Left lung (tissue), 10 donors: Measurements from ENCODE around the gene KRTAP10-7. TPM values are rescaled to one million over a fixed set of nuclear protein-coding genes. Genes with fewer than 3 reads are reported as not detected.
"Not testable (repeated sequence)": the region's sequence is repeated elsewhere in the genome, so short reads cannot be mapped to it uniquely, and the experiment has no call there.

Experiments used
- ATAC-seq: fragments of 200-7000 bp; cut with Tn5 transposase; one replicate; pipeline ENCODE4 v1.9.1; 2020; ENCODE audit warnings: moderate library complexity
- DNase-seq, 4 donors: peaks; one replicate each; pipeline ENCODE4 v3.0.0-alpha.2; 2013 to 2020
- H3K27ac ChIP-seq, 2 donors: fragments of 200-600 bp; sonication (generic) in 1 of 2; one replicate each; pipeline versions ENCODE4 v1.5.0 to v1.8.0; 2020 to 2021
- H3K27me3 ChIP-seq, 2 donors: fragments of 200-600 bp; sonication (generic) in 1 of 2; one replicate each; pipeline versions ENCODE4 v1.5.0 to v1.8.0; 2020 to 2021
- H3K36me3 ChIP-seq, 2 donors: fragments of 200-600 bp; sonication (generic) in 1 of 2; one replicate each; pipeline versions ENCODE4 v1.5.0 to v1.8.0; 2020 to 2021
- H3K4me1 ChIP-seq, 2 donors: fragments of 200-600 bp; one replicate each; pipeline ENCODE4 v1.8.0; 2021
- H3K4me3 ChIP-seq, 2 donors: fragments of 200-600 bp; sonication (generic) in 1 of 2; one replicate each; pipeline versions ENCODE4 v1.5.0 to v1.8.0; 2020 to 2021; ENCODE audit warnings: mild to moderate bottlenecking in 1 of 2
- H3K9me3 ChIP-seq, 2 donors: fragments of 200-600 bp; sonication (generic) in 1 of 2; one replicate each; pipeline versions ENCODE4 v1.5.0 to v1.8.0; 2020 to 2021
- CTCF ChIP-seq, 2 donors: fragments of 200-600 bp; sonication (generic) in 1 of 2; IDR thresholded peaks; one replicate each; pipeline versions ENCODE4 v1.5.0 to v1.8.0; 2021; ENCODE audit warnings: antibody characterized with exemption in 2 of 2
- intact Hi-C, 2 donors: fragments of 100-400 bp; cut with DNase I; formaldehyde crosslinking; loops; one replicate each; pipeline versions ENCODE4 v1.11.2 to v1.14.2; 2022
- polyA plus RNA-seq, 6 donors: library from polyadenylated mRNA; unstranded; fragments of 120-200 nt; gene quantifications; one replicate each; pipeline ENCODE4 v1.2.1, GENCODE V29; 2013; ENCODE audit not compliant: insufficient read length in 6 of 6
- total RNA-seq, 2 donors: library from RNA; stranded (reverse); fragmentation: NEBNext Ultra II Directional; extraction: Animal tissue kit (Norgen Biotek cat#: 25700); gene quantifications; one replicate each; pipeline ENCODE4 v1.2.1, GENCODE V29; 2021
- donor health status: DM: no; HTN: yes; CAD: no.
- donor health status: DM: no; HTN: no; CAD: no.

KRTAP10-7 gene
- total and polyA plus RNA-seq, 8 donors: not detected

DNA sequence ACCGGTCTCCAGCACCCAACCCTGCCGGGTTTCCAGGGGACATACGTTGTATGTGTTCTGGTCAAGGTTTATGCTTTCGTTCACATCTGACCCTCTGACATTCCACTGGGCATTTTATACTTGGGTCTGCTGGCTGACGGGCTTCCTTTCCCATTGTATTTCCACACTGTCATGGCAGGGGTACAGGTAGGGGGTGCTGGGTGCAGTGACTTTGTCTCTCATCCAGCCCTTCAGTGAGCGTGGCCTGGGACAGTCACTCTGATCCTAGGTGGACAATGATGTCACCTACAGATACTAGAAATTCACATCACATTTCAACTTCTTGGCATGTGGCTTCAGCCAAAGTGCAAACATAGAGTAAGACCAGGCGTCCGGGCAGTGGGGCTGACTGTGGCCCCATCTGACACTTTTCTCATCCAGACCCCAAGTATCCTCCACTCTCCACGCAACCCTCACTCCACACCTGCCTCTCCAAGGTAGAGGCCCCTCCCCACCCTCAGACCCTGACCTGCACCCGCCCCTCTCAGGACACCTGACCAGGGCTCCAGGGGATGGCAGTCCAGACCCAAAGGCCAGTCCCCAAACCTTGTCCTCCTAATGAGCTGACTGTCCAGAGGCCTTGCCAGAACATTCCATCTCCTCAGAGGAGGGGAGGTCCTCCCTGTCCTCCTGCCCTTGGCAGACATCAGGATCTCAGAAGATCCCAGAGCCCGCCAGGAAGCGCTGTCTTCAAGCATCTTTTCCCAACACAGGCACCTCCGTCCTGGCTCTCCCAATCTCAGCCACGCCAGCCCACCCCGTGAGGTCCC, 36.0 kb downstream of the KRTAP10-7 start:
- H3K4me3 ChIP-seq: no peak overlapping the region
- intact Hi-C loops: no loop called here
- ATAC-seq (no peak), DNase-seq (peak in 1 of 4 donors; percentile 39)
- TF ChIP-seq CTCF (IDR thresholded peaks at IDR 0.05): no peak
- no peak overlapping the region for H3K27ac ChIP-seq
- H3K36me3 ChIP-seq: no peaks in the 10 kb centered on the region
- no peaks in the 10 kb centered on the region for H3K4me1 ChIP-seq
- H3K9me3 ChIP-seq: peaks cover 0 to 24% of the 10 kb centered on the region in 2 donors
- H3K27me3 ChIP-seq: peaks cover 0 to 28% of the 10 kb centered on the region in 2 donors

DNA sequence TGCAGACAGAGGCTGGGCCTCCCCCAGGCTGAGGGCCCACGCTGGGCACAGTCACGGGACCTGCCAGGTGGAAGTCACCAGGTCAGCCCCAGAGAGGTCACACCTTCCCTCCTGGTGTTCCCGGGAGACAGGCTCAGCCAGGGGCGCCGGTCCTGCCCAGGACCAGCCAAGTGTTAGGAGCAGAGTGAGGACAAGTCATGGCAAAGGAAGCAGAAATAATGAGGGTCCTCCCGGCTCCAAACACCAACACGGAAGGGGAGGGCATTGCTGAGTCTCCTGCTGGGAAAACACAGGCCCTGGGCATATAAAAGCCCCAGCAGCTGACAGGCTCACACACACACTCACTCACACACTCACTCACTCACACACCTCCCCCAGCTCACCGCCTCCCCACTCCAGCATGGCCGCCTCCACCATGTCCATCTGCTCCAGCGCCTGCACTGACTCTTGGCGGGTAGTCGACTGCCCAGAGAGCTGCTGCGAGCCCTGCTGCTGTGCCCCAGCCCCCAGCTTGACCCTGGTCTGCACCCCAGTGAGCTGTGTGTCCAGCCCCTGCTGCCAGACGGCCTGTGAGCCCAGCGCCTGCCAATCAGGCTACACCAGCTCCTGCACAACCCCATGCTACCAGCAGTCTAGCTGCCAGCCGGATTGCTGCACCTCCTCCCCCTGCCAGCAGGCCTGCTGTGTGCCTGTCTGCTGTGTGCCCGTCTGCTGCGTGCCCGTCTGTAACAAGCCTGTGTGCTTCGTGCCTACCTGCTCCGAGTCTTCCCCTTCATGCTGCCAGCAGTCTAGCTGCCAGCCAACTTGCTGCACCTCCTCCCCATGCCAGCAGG, 36.8 kb downstream of the KRTAP10-7 start, which contains the start of gene KRTAP10-10:
Gene KRTAP10-10, plus strand, starts transcription at position 339 of the 833 bp plus-strand sequence. Its CDS starts 62 bp downstream, at position 401.
- Histone ChIP-seq H3K4me3 (no peak within 1 kb of the TSS), H3K4me1 (no peaks in the 10 kb centered on the region), H3K27ac (no peak within 1 kb of the TSS), H3K9me3 (peaks cover 0 to 15% of the 10 kb centered on the region in 2 donors), H3K27me3 (peaks cover 0 to 28% of the 10 kb centered on the region in 2 donors), H3K36me3 (no peaks in the 10 kb centered on the region)
- intact Hi-C loops: no loop called here
- TF ChIP-seq CTCF (IDR thresholded peaks at IDR 0.05): no peak
- ATAC-seq (no peak), DNase-seq (peak in 1 of 4 donors; percentile 63)

DNA sequence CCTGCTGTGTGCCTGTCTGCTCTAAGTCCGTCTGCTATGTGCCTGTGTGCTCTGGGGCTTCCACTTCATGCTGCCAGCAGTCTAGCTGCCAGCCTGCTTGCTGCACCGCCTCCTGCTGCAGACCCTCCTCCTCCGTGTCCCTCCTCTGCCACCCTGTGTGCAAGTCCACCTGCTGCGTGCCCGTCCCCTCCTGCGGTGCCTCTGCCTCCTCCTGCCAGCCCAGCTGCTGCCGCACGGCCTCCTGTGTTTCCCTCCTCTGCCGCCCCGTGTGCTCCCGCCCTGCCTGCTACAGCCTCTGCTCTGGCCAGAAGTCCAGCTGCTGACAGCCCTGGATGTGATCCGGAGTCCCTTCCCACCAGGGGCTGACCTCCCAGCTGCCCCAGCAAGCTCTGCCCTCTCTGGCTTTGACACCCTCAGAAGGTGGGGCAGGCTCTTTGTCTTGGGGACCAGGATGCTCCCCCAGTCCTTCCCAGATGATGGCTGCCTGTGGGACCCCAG, 37.5 kb downstream of the KRTAP10-7 start:
- H3K27me3 ChIP-seq: peaks cover 0 to 28% of the 10 kb centered on the region in 2 donors
- DNase-seq: peak in 1 of 4 donors; percentile 53
- intact Hi-C loops, ATAC-seq, H3K27ac ChIP-seq, H3K4me1 ChIP-seq, H3K9me3 ChIP-seq, H3K36me3 ChIP-seq, H3K4me3 ChIP-seq: not testable (repeated sequence)

GRCh38 chr21:44638506-44639330, 38.3 kb downstream of the KRTAP10-7 start:
- peaks cover 0 to 28% of the 10 kb centered on the region in 2 donors for H3K27me3 ChIP-seq
- H3K4me3 ChIP-seq, H3K9me3 ChIP-seq, H3K4me1 ChIP-seq, intact Hi-C loops, ATAC-seq, H3K27ac ChIP-seq, H3K36me3 ChIP-seq, DNase-seq: not testable (repeated sequence)

DNA sequence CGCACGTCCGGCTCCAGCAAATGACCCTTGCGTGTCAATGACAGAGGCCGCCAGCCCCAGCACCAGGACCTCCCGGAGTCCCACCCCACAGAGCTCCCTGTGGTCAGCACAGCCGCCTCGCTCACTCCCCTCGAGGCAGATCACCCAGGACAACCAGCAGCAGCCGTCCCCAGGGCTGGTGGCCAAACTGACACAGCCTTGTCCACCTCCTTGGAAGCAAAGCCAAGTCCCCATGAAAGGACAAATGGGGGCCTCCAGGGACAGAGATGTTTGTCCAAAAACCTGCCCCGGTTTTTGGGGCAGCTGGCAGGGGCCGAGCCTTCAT, 38.9 kb downstream of the KRTAP10-7 start:
- H3K27ac ChIP-seq: no peak overlapping the region
- H3K4me3 ChIP-seq: no peak overlapping the region
- ATAC-seq: no peak
- no peaks in the 10 kb centered on the region for H3K36me3 ChIP-seq
- peaks cover 0 to 28% of the 10 kb centered on the region in 2 donors for H3K27me3 ChIP-seq
- H3K4me1 ChIP-seq: no peaks in the 10 kb centered on the region
- intact Hi-C loops: no loop called here
- DNase-seq: no peak
- peaks cover 0 to 13% of the 10 kb centered on the region in 2 donors for H3K9me3 ChIP-seq
- TF ChIP-seq CTCF (IDR thresholded peaks at IDR 0.05): no peak
